HG02610 (cell line): ENCODE results near the gene NR2F1-AS1.

ENCODE experiments used
- ATAC-seq: cut with Tn5 transposase; IDR thresholded peaks from one replicate; pipeline ENCODE4 v1.9.1; 2021; ENCODE audit warnings: mild to moderate bottlenecking, moderate library complexity; ENCODE audit not compliant: unreplicated experiment

The NR2F1-AS1 gene

GRCh38 chr5:93578813-93579691, 2.0 kb downstream of the NR2F1-AS1 start:
- no peak for ATAC-seq

DNA sequence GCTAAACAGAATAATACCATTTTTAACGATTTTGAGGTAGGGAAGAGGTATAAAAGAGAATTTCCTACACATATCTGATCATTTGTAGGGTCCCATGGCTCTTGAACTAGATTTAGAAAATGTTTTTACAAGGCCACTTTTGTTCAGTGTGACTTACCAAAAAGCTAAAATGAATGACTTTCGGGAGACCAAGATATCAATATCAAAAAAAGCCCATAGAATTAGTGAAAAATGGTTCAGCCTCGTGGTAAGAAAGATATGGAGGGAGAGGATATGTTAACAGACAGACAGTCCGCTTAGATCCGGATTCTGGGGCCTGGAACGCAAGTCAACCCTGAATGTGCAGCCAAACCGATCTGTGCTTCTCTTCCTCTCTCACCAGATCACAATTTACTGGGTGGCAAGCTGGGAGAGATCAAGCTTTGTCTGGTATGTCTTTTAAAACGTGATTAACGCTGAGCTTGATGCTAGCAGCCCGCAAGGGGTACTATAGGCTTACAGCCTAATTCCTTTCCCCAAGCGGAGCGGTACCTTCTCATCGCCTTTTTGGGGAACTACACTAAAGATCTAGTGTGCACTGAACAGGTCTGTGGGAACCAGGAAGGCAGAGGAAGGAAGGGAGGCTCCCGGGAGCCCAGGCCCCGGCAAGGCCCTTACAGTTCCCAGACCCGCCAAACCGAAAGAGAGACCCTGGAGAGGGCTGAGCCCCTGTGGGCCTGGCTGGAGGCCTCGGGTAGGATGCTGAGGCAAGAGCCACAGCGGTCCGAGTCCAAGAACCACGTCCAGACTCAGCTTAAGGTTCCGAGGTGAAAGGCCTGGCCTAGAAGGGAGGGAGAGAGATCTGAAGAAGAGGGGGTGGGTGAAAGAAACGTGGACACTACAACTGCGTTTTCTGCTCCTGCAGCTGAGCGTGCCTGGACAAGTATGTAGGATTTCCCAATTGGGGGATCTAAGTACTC, 2.9 kb downstream of the NR2F1-AS1 start:
- ATAC-seq = no peak

DNA sequence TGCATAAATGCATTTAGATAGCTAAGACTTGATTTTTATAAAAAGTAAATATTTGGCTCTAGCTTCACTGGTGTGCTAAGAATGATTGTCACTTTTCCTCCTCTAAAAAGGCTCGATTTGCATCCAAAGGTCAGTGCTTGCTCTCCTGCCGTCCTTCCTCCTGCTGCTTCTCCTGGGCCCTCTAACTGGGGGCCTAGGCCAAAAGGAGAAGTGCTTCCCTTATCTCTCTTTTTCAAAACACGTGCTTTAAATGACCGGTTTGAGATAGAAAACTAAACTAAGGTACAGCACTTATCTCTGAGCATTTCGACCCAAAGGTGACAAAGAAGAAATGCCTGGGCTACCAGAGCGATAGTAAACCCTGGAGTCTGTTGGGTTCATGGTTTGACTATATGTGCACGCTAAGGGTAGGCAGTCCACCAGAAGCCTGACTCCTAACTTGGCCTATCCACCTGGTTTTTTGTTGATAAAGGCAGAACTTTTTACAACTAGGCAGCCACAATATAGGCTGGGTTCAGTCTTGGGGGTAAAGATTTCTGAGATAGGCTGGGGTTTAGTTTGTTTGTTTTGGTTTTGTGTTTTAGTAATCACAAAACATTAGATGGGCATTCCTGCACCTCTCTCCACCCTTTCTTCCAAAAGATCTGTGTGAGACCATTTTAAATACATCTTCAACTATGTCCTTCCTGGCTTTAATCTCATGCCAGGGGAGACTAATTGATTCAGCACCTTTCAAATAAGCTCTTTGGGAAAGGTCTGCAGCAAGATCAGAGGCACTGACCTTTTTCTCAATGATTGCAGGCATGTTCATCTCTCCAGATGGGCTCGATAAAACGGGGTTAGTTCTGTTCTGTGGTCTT, 3.8 kb downstream of the NR2F1-AS1 start:
- ATAC-seq = no peak

- ATAC-seq = no peak
Measured at GRCh38 chr5:93575461-93576414, 5.3 kb downstream of the NR2F1-AS1 start.

- no peak for ATAC-seq
Measured at GRCh38 chr5:93574491-93575305, 6.3 kb downstream of the NR2F1-AS1 start.

DNA sequence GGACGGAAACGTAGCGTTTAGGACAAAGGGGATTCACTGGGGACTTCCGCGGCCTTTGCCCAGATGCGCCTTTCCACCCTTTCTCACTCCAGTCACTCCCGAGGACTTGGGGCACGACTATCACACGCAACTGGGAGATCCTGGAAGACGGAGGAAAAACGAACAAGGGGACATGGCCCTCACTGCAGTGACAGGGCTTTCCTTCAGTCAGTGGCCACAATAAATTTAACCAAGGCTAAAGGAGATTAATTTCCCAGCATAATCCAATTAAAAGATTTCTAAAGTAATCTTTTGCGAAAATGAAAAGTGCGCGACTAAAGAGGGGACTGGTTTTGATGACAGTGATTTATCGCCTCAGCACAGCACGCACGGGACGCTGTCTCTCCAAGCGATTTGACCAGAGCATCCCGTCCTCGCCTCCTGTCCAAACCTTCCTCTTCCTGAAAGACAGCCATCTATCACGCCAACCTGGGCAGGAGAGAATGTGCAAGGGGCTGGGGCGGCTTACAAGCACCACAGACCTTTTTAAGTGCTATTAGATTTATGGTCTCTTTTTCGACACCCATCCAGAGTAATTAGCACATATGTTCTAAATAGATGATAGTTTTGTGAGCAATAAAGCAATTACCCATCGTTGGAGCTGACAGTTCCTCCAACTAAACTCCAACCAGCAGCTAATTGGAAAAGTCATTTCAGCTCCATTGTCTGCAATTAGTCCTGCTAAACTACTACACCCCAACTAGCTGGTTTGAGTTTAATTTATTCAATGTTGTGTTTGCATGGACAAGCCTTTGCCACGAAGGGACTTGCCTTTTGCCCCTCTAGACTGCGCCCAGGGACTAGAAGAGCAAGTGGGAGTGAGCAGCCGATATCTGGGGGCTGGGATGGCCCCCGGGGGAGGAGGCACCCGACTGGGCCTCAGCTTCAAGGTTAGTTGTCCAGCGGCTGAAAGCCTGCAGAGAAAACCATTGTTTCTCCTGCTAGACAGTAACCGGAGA, 7.4 kb downstream of the NR2F1-AS1 start:
- ATAC-seq = no peak

GRCh38 chr5:93572608-93573353, 8.2 kb downstream of the NR2F1-AS1 start:
- ATAC-seq = no peak

GRCh38 chr5:93572101-93572607, 8.9 kb downstream of the NR2F1-AS1 start:
- no peak for ATAC-seq

GRCh38 chr5:93571114-93571949, 9.7 kb downstream of the NR2F1-AS1 start:
- no peak for ATAC-seq

GRCh38 chr5:93570294-93571113, 10.5 kb downstream of the NR2F1-AS1 start:
- ATAC-seq = no peak

- ATAC-seq = no peak
Measured at GRCh38 chr5:93569300-93570160, 11.5 kb downstream of the NR2F1-AS1 start.

GRCh38 chr5:93567424-93567823, 13.6 kb downstream of the NR2F1-AS1 start:
- ATAC-seq = no peak

DNA sequence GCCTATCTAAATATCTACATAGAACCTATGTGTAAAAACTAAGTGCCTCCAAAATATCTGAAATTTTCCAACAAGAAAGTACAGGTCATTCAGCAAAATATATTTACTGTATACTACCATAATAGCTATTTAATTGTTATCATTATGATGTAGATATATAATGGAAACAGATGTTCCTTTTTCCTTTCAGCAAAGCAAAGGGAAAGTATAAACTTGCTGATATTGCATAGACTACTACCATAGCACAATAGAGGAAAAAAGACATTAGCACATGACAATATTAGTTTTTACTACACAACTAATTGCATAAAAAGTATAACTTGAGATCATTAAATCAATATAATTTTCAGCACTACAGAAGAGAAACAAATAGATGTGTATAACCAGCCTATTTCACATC, 14.9 kb downstream of the NR2F1-AS1 start:
- ATAC-seq = no peak

DNA sequence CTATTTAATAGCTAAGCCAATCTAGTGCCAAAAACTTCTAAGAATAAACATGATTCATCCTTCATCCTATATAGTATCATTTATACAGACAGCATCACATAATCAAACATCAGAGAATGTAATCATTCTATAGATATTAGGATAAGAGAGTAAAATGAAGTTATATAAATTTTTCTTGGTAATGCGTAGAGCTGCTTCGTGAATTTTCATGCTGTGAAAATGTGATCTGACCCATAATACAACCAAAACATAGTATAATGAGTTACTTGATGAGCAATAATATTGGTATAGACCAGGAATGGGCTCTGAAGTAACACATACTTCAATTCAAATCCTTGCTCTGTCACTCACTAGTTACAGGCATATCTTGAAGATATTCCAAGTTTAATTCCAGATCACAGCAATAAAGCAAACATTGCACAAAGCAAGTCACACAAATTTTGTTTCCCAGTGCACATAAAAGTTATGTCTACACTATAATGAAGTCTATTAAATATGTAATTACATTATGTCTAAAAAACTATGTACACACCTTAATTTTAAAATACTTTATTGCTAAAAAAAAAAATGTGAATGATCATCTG, 23.9 kb downstream of the NR2F1-AS1 start:
- no peak for ATAC-seq
